T-helper 2 cell treated with Interferon-gamma antibody and Interleukin-4, amounts not matched to agents 100 ng/mL and 5 ng/mL, for 36 hours (primary cell): ENCODE data around the gene GLUD1. TPM values are rescaled to one million over a fixed set of nuclear protein-coding genes. Genes with fewer than 3 reads are reported as not detected.
"Not testable (repeated sequence)": the region's sequence is repeated elsewhere in the genome, so short reads cannot be mapped to it uniquely, and the experiment has no call there.

ENCODE experiments used
- intact Hi-C: fragments of 100-400 bp; cut with micrococcal nuclease; formaldehyde crosslinking; loops from one replicate; pipeline ENCODE4 v1.15.1; 2023
- total RNA-seq: library from RNA; stranded (reverse); gene quantifications from 2 replicates; pipeline ENCODE4 v1.2.3, GENCODE V29; 2022

GLUD1 gene
- total RNA-seq, 1 donor from 2014 or later, result 99.7 TPM

DNA sequence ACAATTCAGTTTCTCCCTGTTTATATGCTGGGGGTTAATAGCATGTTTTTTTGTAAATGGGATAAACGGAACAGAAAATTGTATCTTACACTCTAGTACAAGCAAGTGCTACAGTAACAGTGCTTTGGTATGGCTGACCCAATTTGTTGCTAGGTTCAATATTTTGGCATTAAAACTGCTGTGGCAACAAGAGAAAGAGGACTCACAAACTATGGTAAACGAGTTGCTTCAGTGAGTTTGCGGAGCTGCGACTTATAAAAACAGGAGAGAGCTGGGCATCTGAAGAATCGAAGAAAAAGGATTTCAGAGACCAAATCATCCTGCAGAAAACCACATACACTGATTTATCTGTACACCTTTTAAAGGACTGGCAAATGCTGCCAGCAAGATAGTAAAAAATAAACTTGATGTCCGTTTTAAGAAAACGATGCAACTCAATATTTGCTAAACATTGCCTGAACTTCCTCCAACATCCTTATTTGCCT, 2.2 kb downstream of the GLUD1 start:
- intact Hi-C loops, result loop anchor here (5.0 to 10.0 kb wide), 3 partner anchors 570 to 722 kb away; partner anchors contain the start of genes ATAD1 and WAPL

DNA sequence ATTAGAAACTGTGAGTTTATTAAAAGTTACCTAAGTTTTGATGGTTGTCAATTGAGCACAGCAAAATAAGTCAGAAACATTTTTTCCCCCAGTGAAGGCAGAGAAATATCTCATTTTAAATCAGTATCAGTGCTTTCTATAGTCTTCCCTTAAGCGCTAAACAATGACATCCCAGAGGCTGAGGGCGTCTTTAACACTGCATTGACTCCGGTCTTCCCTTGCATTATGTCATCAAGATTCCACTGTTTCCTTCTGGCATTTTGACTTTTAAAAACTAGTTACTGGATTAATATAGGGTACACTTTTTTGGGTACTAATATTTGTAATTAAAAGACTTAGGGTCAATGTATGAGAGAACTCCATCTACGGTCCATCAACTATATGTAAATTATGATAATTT, 3.9 kb downstream of the GLUD1 start:
- intact Hi-C loops, result loop anchor here (5.0 to 10.0 kb wide), 3 partner anchors 568 to 724 kb away; partner anchors contain the start of genes ATAD1 and WAPL

DNA sequence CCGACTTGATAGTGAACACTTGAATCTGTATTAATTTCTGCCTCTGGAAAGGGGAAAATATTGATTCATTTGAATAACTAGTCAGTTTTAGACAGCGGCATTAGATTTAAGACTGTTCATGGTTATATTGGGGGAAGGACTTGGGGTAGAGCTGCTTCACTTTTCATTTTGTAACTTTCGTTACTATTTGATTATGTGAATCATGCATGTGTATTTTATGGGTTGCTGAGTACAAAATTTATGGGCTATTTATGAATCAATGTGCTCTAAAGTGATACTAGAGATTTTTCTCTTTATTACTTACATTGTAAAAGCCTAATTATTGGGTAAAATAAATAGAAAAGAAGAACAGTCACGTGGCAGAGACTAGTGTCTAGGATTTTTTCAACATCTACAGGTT, 4.9 kb downstream of the GLUD1 start:
- intact Hi-C loops, result loop anchor here (5.0 to 10.0 kb wide), 3 partner anchors 567 to 725 kb away; partner anchors contain the start of genes ATAD1 and WAPL

DNA sequence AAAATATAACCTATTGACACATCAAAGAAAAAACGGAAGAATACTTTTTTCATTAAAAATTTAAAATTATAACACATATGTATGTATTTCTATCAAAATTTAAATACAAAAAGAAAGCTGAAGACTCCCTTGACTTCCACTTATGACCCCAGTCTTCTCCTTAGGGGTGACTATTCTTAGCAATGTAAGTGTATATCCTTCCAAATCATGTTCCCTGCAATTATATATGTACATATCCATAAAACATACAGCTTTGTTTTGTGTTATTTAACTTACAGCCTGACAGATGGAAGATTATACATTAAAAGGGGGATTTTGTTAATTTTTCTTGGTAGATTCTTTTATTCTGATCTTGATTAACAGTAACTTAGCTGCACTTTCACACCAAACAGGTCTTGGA, 9.1 kb downstream of the GLUD1 start:
- intact Hi-C loops, result no loop called here

DNA sequence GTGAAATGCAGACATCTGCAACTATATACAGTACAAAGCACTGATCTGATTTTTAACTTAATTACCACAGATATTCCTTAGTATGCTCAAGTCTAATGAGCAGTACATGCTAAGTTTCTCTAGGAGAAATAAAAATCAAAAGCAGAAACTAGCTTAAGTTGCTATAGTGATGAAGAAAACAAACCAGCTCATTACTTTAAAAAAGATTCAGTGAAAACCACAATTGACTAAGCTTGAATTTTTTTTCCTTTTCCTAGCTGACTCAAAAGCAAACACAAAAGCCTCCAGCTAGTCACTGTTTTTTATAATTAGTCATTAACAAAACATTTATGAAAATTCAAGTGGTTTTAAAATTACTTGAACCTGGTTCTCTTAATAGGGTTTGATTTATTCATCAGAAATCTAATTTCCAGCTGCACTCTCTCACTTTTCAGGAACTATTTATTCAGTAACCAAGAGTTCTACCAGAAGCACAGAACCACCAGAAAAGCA, 10.3 kb downstream of the GLUD1 start:
- intact Hi-C loops, result loop anchor here (1.0 kb wide), 1 partner anchor 9 kb away; no protein-coding TSS in a partner anchor

DNA sequence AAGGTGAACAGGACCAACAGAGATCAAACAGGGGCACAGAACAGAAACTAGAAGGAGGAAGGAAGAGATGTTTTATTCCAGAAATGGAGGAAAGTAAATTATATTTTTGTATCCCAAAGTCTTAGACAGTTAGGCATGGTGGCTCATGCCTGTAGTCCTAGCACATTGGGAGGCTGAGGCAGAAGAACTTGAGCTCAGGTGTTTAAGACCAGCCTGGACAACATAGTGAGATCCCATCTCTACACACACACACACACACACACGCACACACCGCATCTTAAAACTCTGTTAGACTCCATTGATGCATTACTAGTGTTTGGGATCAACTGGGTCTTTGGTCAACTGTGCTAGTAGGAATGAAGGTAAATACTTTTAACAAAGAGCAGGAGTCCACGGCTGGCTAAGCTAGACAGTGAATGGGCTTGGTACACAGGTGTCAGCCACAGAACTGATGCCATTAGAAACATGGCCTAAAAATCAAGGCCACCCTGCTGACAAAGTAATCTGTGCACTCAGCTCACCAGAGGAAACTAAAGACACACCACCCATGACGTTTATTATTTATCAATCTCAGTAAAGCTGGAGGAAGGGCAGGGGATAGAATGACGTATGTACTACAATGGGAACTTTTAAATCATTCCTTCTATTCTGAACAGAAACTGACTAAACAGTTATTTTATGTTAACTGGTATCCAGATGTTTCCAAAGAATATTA, 10.9 kb downstream of the GLUD1 start:
- intact Hi-C loops, result loop anchor here (1.0 kb wide), 1 partner anchor 10 kb away; no protein-coding TSS in a partner anchor

DNA sequence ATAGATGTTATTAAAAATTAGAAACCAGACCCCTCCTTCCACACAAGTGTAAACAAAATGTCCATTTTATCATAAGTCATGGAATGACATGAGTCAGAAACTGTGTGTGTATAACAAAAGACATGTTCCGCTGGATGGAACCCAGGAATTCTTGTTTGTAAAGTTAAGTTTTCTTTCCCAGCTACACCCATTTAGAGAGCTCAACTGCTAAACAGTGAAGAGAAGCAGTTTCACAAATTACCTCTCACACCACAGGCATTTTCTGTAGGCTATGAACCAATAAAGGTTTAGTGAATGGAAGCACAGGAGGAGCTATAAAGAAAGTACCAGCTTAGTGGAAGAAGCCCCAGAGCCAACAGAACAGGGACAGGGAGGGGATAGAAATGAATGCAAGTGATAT, 12.4 kb downstream of the GLUD1 start:
- intact Hi-C loops, result not testable (repeated sequence)

DNA sequence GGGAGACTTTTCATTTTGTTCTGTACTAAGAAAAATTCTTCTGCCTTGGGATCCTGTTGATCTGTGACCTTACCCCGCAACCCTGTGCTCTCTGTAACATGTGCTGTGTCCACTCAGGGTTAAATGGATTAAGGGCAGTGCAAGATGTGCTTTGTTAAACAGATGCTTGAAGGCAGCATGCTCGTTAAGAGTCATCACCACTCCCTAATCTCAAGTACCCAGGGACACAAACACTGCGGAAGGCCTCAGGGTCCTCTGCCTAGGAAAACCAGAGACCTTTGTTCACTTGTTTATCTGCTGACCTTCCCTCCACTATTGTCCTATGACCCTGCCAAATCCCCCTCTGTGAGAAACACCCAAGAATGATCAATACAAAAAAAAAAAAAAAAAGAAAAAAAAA, 13.1 kb downstream of the GLUD1 start:
- intact Hi-C loops, result not testable (repeated sequence)

DNA sequence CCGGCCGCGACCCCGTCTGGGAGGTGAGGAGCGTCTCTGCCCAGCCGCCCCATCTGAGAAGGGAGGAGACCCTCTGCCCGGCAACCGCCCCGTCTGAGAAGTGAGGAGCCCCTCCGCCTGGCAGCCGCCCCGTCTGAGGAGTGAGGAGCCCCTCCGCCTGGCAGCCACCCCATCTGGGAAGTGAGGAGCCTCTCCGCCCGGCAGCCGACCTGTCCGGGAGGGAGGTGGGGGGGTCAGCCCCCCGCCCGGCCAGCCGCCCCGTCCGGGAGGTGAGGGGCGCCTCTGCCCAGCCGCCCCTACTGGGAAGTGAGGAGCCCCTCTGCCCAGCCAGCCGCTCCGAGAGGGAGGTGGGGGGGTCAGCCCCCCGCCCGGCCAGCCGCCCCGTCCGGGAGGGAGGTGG, 14.0 kb downstream of the GLUD1 start:
- intact Hi-C loops, result not testable (repeated sequence)

DNA sequence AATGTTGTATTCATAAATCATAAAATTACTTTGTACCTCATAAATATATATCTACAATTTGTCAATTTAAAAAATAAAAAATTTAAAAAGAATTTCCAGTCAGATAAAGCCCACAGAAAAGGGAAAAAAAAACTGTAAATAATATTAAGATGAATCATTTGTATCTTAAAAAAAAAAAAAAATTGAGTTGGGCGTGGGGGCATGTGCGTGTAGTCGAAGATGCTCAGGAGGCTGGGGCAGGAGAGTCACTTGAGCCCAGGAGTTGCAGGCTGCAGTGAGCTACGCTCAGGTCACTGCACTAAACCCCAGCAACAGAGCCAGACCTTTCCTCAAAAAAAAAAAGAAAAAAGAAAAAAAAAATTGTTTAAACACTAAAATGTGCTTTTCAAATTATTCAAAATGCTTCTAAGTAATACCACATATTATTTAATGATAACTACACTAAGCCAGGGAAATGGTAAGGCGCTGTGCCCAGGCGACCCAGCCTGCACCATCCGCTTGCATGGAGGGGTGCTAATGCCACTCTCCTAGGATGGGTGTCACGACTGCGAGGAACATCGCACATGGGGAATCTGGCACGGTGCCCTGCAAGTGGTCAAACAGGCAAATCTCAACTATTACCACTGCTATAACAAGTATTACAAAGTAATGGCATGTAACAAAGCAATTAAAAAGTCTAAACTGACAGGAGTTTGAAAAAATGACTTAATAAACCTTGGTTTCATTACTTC, 15.4 kb downstream of the GLUD1 start:
- intact Hi-C loops, result no loop called here

DNA sequence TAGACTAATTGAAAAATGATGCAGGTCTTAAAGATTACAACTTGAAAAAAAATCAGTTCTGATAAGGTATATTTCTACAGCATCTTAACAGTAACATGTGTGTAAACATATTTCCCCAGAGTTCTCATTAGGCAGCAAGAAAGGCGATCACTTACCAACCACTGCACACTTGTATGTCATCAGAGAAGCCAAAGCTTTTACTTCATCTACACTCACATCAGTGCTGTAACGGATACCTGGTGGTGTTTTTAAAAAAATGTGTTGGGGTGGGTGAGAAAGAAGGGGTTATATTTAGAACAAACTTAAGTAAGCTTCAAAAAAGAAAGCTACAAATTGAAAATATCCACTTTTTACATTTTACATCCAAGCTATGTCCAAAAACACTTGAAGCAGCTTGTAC, 18.2 kb downstream of the GLUD1 start:
- intact Hi-C loops, result not testable (repeated sequence)

DNA sequence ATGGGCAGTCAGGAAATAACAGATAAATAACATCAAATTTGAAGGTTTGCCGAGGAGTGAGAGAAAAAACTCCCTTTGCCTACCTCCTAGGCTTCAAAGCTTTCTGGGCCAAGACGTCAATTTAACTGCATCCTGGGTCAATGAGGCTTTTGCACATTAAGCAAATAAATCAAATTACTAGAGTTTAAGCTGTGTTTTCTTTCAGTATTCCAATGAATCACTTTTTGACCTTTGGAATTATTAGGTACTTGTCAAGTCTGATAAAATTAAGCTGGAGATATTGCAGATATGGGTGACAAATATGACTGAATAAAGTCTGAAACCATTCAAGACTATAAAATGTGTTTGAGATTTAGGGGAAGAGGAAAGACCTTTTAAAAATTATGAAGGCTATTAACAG, 22.2 kb downstream of the GLUD1 start:
- intact Hi-C loops, result no loop called here

DNA sequence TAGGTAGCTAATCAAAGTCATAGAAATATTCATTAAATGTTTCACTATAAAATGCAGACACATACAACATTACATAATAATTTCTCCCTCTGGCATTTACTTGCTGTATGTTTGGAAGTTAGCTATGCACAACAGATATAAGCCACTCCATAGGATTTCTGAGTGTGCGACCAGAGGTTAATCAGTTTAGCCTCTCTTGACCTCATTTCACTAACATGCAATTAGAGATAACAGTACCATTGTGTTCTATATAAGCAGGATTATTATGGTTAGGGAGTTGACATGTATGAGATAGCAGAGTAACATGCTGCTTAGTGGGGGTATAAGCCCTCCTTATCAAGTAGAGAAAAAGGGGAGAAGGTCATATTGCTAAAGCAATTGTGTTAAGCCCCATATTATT, 26.4 kb downstream of the GLUD1 start:
- intact Hi-C loops, result no loop called here

DNA sequence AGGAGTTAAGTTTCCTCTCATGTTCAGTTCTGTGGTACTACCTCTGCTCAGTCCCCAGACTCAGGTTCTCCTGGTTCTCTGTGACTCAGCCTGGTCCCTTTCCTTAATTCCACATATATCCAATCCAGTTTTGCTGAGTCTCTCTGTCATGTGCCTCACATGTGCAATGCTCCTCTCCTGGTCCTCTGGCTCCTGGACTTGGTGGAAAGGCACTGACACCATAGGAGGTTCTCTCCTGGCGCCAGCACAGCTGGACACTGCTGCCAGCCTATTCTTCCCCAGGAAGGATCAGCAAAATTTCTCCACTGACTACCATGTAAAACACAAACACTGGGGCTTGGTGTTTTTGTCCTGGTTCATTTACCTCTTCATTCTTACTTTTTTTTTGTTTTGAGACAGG, 27.8 kb downstream of the GLUD1 start:
- intact Hi-C loops, result no loop called here

DNA sequence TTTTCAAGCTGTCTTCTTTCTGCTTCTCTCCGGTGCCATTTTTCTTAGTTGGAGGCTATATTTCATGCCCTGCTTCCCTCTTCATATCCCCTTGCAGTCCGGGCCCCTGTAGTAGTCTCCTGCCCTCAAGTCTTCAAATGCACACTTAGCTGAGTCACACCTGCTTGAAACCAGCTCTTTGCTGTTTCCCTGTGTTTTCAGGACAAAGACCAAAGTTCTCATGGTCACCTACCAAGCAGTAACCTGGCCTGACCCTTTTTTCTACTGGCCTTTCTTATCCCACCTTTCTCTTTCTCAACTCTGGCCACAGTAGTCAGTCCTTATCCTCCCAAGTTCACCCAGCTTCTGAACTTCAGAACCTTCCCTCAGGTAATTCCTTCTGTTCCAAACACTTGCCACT, 28.5 kb downstream of the GLUD1 start:
- intact Hi-C loops, result no loop called here

DNA sequence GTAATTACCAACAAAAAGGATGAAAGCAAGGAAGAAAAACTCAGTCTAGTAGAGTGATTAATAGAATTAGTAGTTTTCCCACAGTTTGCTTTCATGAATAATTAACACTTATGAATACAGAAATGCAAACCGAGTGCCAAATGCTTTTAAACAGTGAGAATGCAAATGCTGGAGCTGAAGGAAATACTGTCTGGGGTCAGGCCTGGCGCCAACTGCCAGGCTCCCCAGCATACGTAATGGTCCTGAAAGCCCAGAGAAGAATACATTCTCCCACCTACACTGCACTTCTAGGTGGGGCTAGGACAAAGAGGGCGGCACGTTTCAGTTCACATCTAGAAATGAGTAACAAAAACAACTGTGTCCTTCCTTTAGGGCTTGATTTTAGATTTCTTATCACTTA, 30.0 kb downstream of the GLUD1 start:
- intact Hi-C loops, result no loop called here

DNA sequence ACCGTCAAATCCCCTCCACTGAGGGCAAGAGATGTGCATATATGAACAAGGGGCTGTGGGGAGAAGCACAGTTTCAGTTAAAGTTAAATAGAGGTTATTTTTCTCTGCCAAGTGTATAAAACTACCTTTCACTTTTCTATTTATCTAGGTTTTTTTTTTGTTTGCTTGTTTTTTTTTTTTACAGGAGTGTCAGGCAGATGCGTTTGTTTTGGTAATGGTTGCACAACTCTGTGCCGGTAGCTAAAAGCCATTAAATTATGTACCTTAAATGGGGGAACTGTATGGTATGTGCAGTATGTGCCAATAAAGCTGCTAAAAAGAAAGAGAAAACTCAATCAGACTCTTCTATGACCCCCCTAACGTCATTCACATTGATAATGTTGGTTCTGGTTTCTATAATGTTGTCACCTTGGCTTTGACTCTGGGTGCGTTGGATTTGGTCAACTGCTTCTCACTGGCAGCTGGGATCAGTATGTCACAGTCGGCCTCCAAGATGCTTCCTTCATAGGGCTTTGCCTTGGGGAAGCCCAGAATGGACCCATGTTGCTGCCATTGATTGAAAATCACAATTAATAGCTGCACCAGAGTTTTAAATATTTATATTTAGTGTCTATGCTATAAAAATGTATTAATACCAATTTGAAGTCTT, 34.2 kb downstream of the GLUD1 start:
- intact Hi-C loops, result no loop called here

DNA sequence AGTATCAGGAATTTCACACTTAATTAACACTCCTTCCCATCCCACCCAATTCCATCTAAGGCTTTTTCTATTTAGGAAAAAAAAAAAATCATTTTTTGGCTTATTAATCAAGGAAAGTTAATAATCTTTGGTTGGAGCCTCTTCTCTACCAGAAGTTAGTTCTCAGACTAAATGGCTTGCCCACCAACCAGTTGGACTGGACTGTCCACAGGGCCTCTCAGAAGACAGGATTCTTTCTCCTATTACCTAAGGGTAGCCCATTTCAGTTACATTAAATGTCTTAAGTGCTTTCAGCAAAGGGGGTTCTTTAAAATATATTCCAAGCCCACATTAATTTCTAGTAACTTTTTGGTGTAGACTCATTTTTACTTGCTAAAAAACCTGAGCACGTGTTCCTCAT, 35.2 kb downstream of the GLUD1 start:
- intact Hi-C loops, result no loop called here

DNA sequence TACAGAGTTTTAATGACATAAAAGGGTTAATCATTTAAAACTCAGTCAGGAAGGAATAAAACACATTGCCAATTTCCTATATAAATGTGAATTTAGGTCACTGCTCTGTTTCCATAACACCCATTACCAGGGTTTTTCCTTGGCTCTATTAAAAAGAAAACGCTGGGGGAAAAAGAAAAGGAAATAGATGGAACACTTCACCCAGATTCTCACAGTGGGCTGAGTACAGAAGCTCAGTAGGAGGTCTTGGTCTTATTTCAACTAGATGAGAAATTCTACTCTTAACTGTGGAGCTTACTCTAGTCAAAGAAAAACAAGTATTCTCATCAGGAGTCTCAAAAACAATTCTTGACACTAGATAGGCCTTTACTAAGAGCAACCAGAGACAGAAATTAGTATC, 36.5 kb downstream of the GLUD1 start:
- intact Hi-C loops, result no loop called here

DNA sequence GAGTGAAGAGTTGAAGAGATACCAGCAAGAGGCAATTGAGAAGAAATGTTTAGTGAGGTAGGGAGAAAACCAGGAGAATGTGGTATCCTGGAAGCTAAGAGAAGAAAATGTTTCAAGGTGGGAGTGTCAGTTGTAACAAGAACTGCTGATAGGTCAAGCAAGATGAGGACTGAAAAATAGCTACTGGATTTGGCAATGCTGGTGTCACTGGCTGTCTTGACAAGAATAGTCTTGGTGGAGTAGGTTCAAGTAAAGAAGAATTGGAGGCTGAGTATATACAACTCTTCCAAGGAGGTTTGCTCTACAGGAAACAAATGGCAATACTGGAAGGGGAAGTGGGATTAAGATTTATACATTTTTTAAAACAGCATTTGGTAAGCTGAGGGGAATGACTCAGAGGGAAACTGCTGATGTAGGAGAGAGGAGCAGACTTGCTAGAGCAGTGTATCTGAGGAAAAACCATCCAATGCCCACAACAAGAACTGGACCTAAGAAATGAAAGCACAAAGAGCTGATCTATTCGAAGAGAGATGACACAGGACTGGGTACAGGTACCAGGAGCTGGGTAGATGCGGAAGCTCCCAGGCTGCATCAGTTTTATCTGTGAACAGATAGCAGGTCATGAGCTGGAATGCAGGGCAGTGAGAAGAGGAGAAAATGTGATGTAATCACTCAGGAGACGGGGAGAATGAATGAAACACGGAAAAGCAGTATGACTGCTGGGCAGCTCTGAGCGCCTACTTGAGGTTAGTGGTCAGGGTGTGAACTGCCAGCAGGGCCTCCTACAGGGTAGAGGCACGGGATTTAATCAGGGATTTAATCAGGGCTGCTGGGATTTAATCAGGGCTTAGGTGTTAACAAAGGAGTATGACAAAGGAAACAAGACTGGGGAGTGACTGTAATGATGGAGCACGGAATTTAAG, 40.0 kb downstream of the GLUD1 start:
- intact Hi-C loops, result no loop called here
